NCI-H1436 treated with DMSO at 0.1 percent for 48 hours (cell line): ENCODE results near the gene SLC38A10.

Experiments used
- DNase-seq: peaks from one replicate; lab custom pipeline; 2025; lab: John Stamatoyannopoulos, UW

The SLC38A10 gene

DNA sequence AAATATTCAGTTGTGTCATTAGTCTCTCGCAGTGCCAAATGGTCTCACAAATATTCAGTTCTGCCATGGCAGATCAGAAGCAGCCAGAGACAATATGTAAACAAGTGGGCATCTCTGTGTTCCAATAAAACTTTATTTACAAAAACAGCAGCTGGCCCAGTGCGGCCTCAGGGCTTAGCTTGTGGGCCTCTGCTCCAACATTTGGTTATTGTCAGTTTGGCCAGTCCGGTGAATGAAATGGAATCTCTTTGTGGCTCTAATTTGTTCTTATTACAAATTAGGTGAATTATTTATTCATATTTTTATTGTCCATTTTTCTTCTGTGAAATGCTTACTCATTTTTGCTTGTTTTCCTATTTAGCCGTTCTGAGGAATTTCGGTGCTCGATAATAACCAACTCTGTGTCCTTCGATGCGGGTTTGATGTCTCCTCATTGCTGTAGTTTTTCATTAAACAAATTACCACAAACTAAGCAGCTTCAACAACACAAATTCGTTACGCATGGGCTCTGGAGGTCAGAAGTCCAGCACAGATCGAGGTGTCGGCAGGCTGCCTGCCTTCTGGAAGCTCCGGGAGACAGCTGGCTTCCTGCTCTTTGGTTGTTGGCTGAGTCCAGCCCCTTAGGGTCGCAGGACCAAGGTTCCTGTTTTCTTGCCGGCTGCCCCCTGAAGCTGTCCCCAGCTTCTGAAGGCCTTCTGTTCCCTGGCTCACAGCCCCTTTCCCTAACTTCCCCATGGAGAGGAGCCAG lies 4.1 kb upstream of the SLC38A10 start:
- no peak for DNase-seq

DNA sequence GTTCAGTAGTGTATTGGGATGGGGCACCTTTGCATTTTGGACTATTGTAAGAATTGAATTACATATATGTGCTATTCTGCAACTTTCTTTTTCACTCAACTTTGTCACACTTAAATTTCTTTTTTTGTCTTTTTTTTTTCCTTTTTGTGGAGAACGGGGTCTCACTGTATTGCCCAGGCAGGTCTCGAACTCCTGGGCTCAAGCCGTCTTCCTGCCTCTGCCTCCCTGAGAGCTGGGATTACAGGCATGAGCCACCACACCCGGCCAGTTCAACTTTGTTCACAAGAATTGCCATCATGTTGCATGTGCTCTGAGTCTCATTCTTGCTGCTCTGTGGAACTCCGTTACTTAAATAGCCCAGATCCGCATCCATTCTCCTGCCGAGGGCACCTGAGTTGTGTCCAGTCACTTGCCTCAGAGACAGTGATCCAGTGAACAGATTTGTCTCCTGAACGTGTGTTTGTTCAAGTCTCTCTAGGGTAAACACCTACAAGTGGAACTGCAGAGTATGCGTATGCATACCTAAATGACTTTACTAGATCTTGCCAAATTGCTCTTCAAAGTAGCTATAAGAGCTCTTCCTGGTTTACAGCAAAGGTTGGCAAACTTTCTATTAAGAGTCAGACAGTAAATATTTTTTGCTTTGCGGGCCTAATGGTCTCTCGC lies 3.4 kb upstream of the SLC38A10 start:
- DNase-seq: no peak

DNA sequence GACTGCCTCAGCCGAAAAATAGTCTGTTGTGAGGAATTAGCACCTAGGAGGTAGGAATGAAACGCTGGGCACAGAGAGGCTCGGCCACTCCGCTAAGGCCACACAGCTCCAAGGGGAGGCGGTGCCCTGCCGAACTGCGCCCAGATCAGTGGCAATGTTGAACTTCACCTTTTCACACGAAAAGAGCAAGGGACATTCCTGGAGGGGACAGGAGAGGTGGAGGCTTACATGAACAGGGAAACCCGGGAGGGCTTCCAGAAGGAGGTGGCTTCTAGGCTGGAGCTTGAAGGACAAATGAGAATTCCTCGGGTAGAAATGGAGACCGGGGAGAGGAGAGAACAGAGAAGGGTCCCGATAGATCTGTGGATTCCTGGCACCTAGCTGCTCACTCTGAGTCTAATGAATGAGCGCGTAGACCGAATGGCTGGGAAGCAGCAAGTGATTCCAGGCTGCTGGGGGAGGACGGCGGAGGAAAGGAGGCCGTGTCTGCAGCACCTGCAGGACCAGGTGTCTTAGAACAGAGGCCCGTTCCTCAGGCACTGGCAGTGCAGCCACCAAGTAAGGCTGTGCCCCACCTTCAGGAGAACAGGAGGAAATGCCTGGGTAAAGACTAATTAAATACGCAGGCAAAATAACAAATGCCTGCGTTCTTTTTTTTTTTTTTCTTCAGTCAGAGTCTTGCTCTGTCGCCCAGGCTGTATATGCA lies 722 bp upstream of the SLC38A10 start:
- peak; percentile 16 for DNase-seq

- no peak for DNase-seq
Observed at GRCh38 chr17:81294512-81295030, 536 bp downstream of the SLC38A10 start.

GRCh38 chr17:81292450-81292849 lies 2.7 kb downstream of the SLC38A10 start:
- DNase-seq: no peak

DNA sequence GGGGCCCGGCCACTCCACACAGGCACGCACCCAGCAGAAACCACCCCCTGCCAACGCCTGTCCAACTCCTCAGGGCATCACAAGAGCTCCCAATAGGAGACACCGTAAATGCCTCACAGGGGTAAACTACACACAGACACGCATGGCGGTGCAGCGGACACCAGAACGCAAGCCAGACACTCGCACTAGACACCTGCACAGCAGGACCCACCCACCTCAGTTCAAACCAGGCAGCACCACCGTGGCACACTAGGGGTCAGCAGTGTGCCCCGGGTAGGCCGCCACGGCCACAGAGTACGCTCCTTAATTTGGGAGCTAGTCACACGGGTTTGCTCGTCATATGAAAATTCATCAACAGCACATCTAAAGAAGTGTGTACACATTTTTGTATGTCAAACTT lies 3.4 kb downstream of the SLC38A10 start:
- no peak for DNase-seq

DNA sequence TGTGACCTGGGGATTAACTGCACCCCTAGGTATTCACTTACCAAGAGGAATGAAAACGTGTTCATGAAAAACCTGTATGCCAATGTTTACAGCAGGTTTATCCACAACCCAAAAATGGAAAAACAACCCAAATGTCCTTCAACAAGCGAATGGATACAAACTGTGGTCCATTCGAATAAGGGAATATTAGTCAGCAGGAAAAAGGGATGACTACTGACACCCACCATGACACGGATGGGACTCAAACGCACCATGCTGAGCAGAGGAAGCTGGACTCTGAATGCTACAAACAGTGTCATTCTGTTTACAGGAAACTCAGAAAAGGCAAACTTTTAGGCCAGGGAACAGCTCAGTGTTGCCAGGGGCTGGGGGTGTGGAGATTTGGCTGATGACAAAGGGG lies 4.9 kb downstream of the SLC38A10 start:
- no peak for DNase-seq

DNA sequence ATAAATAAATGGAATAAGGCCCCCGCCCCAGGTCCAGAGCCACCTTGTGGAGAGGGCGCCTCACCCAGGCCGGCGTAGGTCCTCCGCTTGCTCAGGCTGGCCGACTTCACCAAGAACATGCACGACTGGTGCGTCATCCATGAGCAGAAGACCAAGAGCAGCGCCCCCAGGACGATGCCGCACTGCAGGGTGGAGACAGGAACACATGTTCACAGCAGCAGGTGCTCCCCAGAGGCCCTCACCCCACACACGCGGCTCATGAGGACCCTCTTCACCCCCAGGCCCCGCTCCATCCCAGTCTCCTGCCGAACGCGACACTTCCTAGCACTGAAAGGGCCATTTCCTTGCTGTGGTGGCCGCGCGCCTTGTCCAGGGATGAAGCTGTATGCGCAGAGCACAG lies 5.5 kb downstream of the SLC38A10 start:
- no peak for DNase-seq

- DNase-seq: no peak
Observed at GRCh38 chr17:81288715-81289114, 6.4 kb downstream of the SLC38A10 start.

GRCh38 chr17:81287741-81288430 lies 7.2 kb downstream of the SLC38A10 start:
- DNase-seq: no peak

GRCh38 chr17:81287152-81287551 lies 8.0 kb downstream of the SLC38A10 start:
- no peak for DNase-seq

DNA sequence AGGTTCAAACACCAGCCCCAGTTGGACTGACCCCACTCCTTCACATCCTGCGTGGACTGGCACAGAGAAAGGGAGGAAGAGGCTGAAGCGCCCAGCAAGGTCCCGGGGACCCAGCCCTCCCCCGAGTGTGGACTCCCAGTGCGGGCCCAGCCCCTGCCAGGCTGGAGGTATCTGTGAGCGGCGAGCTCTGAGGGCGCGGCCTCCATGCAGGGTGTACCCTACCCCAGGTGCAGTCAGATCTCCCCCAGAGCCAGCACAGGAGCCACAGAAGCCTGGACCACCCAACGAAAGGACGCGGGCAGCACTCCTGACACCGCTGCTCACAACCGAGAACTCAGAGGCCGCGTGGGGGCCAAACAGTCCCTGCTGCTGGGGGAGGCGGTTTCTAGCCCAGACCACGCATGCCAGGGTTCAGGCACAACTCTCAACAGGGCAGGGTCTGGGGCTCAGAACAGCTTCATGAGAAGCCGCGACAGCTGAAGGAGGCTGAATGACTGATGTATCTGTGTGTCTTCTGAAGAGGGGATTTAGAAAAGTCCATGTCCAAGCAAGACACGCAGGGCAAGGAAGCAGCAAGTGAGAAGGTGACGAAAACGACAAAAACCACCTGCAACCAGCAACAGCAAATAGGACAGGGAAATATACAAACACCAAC lies 8.5 kb downstream of the SLC38A10 start:
- DNase-seq: no peak

GRCh38 chr17:81285894-81286293 lies 9.2 kb downstream of the SLC38A10 start:
- DNase-seq: no peak

- DNase-seq: no peak
Observed at GRCh38 chr17:81285179-81285878, 9.8 kb downstream of the SLC38A10 start.

GRCh38 chr17:81282876-81283275 lies 12.2 kb downstream of the SLC38A10 start:
- no peak for DNase-seq

- DNase-seq: no peak
Observed at GRCh38 chr17:81282141-81282540, 13.0 kb downstream of the SLC38A10 start.

DNA sequence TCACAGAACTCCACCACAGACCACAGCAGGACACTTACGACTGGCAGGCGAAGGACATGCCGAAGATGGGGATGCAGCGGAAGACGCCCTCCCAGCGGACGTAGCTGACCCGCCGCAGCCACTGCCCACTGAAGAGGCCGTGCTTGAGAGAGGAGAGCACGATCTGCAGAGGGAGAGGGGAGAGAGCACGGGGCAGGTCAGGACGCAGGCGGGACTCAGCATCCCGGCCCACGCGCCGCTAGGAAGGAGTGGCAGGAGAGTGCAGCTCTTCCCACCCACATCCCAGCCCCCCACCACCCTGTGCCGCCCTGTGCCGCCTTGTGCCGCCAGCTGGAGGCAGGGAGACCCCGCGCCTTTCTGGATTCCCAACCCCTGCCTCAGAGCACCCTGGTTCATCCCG lies 14.5 kb downstream of the SLC38A10 start:
- no peak for DNase-seq

DNA sequence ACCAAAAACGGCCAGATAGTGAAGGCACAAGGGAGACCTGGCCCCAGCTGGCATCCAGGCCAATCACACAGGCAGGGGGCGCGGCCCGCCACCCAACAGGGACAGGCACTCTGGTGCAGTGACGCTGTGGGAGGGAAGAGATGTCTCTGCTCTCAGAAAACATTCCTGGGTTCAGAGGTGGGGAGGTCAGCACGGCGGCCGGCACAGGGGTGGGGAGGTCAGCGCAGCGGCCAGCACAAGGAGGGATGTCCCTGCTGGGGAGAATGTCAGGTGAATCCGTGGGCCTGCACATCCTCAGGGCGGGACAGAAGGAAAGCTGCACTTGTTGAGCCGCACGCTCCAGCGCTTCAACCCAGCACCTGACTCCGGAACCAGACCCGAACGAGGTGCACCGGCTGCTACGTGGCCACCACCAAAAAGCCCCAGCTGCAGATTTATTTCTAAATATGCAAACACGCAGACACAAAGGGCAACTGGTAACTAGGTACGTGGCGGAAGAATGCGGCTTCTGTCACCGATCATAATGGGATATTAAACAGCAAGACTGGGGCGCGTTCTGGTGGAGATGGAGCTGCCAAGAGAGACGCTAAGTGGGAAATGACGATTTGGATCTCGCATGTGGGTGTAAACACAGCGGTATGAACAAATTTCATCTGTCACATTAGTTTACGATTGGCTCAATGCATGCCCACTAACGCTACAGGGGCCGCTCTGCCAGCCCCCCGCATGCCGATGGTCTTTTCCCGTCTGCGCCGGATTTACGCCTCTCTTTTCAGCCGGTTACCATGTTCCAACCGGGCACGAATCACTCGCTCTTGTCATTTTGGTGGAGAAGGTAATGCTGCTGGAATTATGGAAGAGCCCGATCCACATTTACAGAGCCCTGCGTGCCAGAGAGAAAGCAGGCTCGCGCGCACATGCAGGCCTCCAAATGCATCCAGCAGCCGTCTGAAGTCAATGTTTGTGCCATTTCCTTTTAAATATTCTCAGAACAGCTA lies 15.5 kb downstream of the SLC38A10 start:
- DNase-seq: no peak

DNA sequence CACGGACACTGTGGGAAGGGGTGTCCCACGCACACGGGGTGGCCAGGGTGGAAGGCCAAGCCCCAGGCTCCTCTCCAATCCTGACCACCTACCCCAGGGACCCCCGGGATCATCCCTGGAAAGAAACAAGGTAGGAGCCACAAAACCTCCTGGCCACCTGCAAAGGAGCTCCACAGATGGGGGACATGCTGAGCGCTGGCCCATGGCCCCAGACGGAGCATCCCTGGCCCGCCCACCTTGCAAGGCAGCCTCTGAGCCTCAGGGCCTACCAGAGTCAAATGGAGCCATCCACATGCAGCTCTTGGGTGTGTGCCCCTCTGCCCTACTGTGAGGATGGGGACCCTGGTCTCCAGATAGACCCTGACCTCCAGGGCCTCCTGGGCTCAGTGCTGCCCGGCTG lies 16.3 kb downstream of the SLC38A10 start:
- no peak for DNase-seq
